WTC11 (cell line): ENCODE results near the gene PPP1R1A. TPM values are rescaled to one million over a fixed set of nuclear protein-coding genes. Genes with fewer than 3 reads are reported as not detected.

Experiments used
- ATAC-seq: fragments of 200-7000 bp; cut with Tn5 transposase; 2 replicates; pipeline ENCODE4 v1.10.0; 2021; ENCODE audit warnings: mild to moderate bottlenecking, moderate library complexity
- CTCF ChIA-PET: fragments of 300-600 bp; sonication (Branson Sonifier 250); formaldehyde crosslinking; loops from one replicate; lab custom pipeline; 2021; ENCODE audit warnings: antibody characterized with exemption; lab: Charles Lee
- POLR2A ChIA-PET: fragments of 350-600 bp; sonication (Branson Sonifier 250); formaldehyde crosslinking; loops from one replicate; lab custom pipeline; 2021; ENCODE audit warnings: antibody characterized with exemption; lab: Charles Lee
- DNase-seq: peaks from one replicate; pipeline ENCODE4 v3.0.0; 2021; ENCODE audit warnings: low spot score
- H3K27ac Mint-ChIP-seq: 2 replicates; pipeline ENCODE4 v1.8.0; 2021; ENCODE audit warnings: mixed read lengths
- H3K27me3 Mint-ChIP-seq: 2 replicates; pipeline ENCODE4 v1.8.0; 2021; ENCODE audit warnings: low read depth, mild to moderate bottlenecking, moderate library complexity, mixed read lengths
- H3K36me3 Mint-ChIP-seq: 2 replicates; pipeline ENCODE4 v1.8.0; 2021; ENCODE audit warnings: mixed read lengths
- H3K4me1 Mint-ChIP-seq: 2 replicates; pipeline ENCODE4 v1.8.0; 2022; ENCODE audit warnings: mixed read lengths
- H3K4me3 Mint-ChIP-seq: 2 replicates; pipeline ENCODE4 v1.8.0; 2021; ENCODE audit warnings: mild to moderate bottlenecking, moderate library complexity, mixed read lengths
- H3K9me3 Mint-ChIP-seq: 2 replicates; pipeline ENCODE4 v1.8.0; 2021; ENCODE audit warnings: mixed read lengths
- ARID4B ChIP-seq: sonication (generic); formaldehyde crosslinking; IDR thresholded peaks from 2 replicates; pipeline ENCODE4 v1.8.0; 2023; ENCODE audit warnings: missing genetic modification reagents, mild to moderate bottlenecking, borderline replicate concordance
- ATF1 ChIP-seq: sonication (generic); formaldehyde crosslinking; IDR thresholded peaks from 2 replicates; pipeline ENCODE4 v1.8.1; 2023; ENCODE audit warnings: mild to moderate bottlenecking, moderate library complexity, missing genetic modification reagents
- ATF6 ChIP-seq: sonication (generic); formaldehyde crosslinking; IDR thresholded peaks from 2 replicates; pipeline ENCODE4 v1.8.1; 2023; ENCODE audit warnings: mild to moderate bottlenecking, missing genetic modification reagents
- CBFB ChIP-seq: sonication (generic); formaldehyde crosslinking; IDR thresholded peaks from 2 replicates; pipeline ENCODE4 v1.8.1; 2022; ENCODE audit warnings: mild to moderate bottlenecking, low read depth, missing genetic modification reagents
- CREM ChIP-seq: sonication (generic); formaldehyde crosslinking; IDR thresholded peaks from 2 replicates; pipeline ENCODE4 v1.8.1; 2022; ENCODE audit warnings: mild to moderate bottlenecking, missing genetic modification reagents, moderate library complexity
- CTCF ChIP-seq: fragments of 200-600 bp; IDR thresholded peaks from 2 replicates; pipeline ENCODE4 v1.8.0; 2022; ENCODE audit warnings: antibody characterized with exemption
- GABPB1 ChIP-seq: sonication (generic); formaldehyde crosslinking; IDR thresholded peaks from 2 replicates; pipeline ENCODE4 v1.8.1; 2023; ENCODE audit warnings: mild to moderate bottlenecking, missing genetic modification reagents
- JAZF1 ChIP-seq: fragments of 250-450 bp; sonication (Bioruptor Pico); IDR thresholded peaks from 2 replicates; pipeline ENCODE4 v1.9.0; 2021; ENCODE audit warnings: moderate library complexity, mild to moderate bottlenecking, inconsistent platforms
- KAT7 ChIP-seq: sonication (generic); formaldehyde crosslinking; IDR thresholded peaks from 2 replicates; pipeline ENCODE4 v1.8.1; 2023; ENCODE audit warnings: missing genetic modification reagents, mild to moderate bottlenecking, borderline replicate concordance
- MLX ChIP-seq: sonication (generic); formaldehyde crosslinking; IDR thresholded peaks from 2 replicates; pipeline ENCODE4 v1.8.1; 2023; ENCODE audit warnings: mild to moderate bottlenecking, missing genetic modification reagents, moderate library complexity
- NR3C1 ChIP-seq: sonication (generic); formaldehyde crosslinking; conservative IDR thresholded peaks from 2 replicates; pipeline ENCODE4 v1.8.1; 2023; ENCODE audit warnings: low read depth, mild to moderate bottlenecking, missing genetic modification reagents
- PRRX2 ChIP-seq: fragments of 250-450 bp; sonication (Bioruptor Pico); IDR thresholded peaks from 2 replicates; pipeline ENCODE4 v1.8.0; 2021; ENCODE audit warnings: mild to moderate bottlenecking
- RORB ChIP-seq: fragments of 250-450 bp; sonication (Bioruptor Pico); IDR thresholded peaks from 2 replicates; pipeline ENCODE4 v1.9.0; 2021; ENCODE audit warnings: mild to moderate bottlenecking
- SMAD3 ChIP-seq: sonication (generic); formaldehyde crosslinking; IDR thresholded peaks from 2 replicates; pipeline ENCODE4 v1.8.0; 2022; ENCODE audit warnings: missing genetic modification reagents, mild to moderate bottlenecking, borderline replicate concordance
- TP53 ChIP-seq: sonication (generic); formaldehyde crosslinking; IDR thresholded peaks from 2 replicates; pipeline ENCODE4 v1.8.1; 2023; ENCODE audit warnings: mild to moderate bottlenecking, missing genetic modification reagents
- ZNF281 ChIP-seq: sonication (generic); formaldehyde crosslinking; IDR thresholded peaks from 2 replicates; pipeline ENCODE4 v1.8.0; 2023; ENCODE audit warnings: mild to moderate bottlenecking, missing genetic modification reagents
- ZNF396 ChIP-seq: fragments of 250-450 bp; sonication (Bioruptor Pico); IDR thresholded peaks from 2 replicates; pipeline ENCODE4 v1.8.0; 2021; ENCODE audit warnings: mild to moderate bottlenecking, moderate library complexity, borderline replicate concordance
- ZNF416 ChIP-seq: fragments of 250-450 bp; sonication (Bioruptor Pico); IDR thresholded peaks from 2 replicates; pipeline ENCODE4 v1.9.0; 2021; ENCODE audit warnings: mild to moderate bottlenecking, inconsistent platforms
- ZNF512 ChIP-seq: sonication (generic); formaldehyde crosslinking; IDR thresholded peaks from 2 replicates; pipeline ENCODE4 v1.8.1; 2022; ENCODE audit warnings: missing genetic modification reagents, borderline replicate concordance
- ZSCAN18 ChIP-seq: fragments of 250-450 bp; sonication (Bioruptor Pico); IDR thresholded peaks from 2 replicates; pipeline ENCODE4 v2.1.2; 2022; ENCODE audit warnings: mild to moderate bottlenecking, moderate library complexity
- total RNA-seq: library from RNA; stranded (reverse); gene quantifications from 3 replicates; pipeline ENCODE4 v1.2.3, GENCODE V29; 2021

PPP1R1A gene
- total RNA-seq, 1 experiment from 2014 or later = 13.1 TPM

GRCh38 chr12:54608769-54609168, 20.3 kb upstream of the PPP1R1A start:
- no peak for ATAC-seq
- no peaks in the 10 kb centered on the region for H3K36me3 Mint-ChIP-seq
- H3K27me3 Mint-ChIP-seq = peaks cover 77% of the 10 kb centered on the region
- POLR2A ChIA-PET = no interaction called here
- H3K4me1 Mint-ChIP-seq = 0 out of 2 replicates have a peak, but pooled peaks cover 4% of the 10 kb centered on the region
- no peak overlapping the region for H3K27ac Mint-ChIP-seq
- no peak for DNase-seq
- H3K4me3 Mint-ChIP-seq = no peak overlapping the region
- H3K9me3 Mint-ChIP-seq = no peaks in the 10 kb centered on the region
- CTCF ChIA-PET = interaction anchor here (0.9 to 2.3 kb wide), 4 partner anchors 12 to 82 kb away, joined by 3 to 10 read pairs (median 4); no protein-coding TSS in a partner anchor
- TF ChIP-seq CBFB (CRISPR knock-in tag) (no peak), ZNF396 (no peak), CREM (no peak), GABPB1 (CRISPR knock-in tag) (no peak), ARID4B (CRISPR knock-in tag) (no peak), KAT7 (no peak), SMAD3 (CRISPR knock-in tag) (no peak), PRRX2 (CRISPR knock-in tag) (no peak), TP53 (CRISPR knock-in tag) (no peak), JAZF1 (CRISPR knock-in tag) (no peak)

- H3K4me1 Mint-ChIP-seq = peaks cover 4% of the 10 kb centered on the region; the same call in 1 of the 2 replicates
- ChIA-PET POLR2A (no interaction called here), CTCF (interaction anchor here (0.9 to 2.3 kb wide), 4 partner anchors 12 to 81 kb away, joined by 3 to 10 read pairs (median 4); no protein-coding TSS in a partner anchor)
- no peak overlapping the region for H3K4me3 Mint-ChIP-seq
- H3K36me3 Mint-ChIP-seq = no peaks in the 10 kb centered on the region
- no peaks in the 10 kb centered on the region for H3K9me3 Mint-ChIP-seq
- ATAC-seq (no peak), DNase-seq (no peak)
- no peak overlapping the region for H3K27ac Mint-ChIP-seq
- peaks cover 71% of the 10 kb centered on the region for H3K27me3 Mint-ChIP-seq
- TF ChIP-seq ZNF416 (CRISPR knock-in tag) (no peak), ATF6 (CRISPR knock-in tag) (no peak), RORB (CRISPR knock-in tag) (no peak), NR3C1 (CRISPR knock-in tag) (no peak), ZNF281 (CRISPR knock-in tag) (no peak), CTCF (no peak), MLX (no peak), ZSCAN18 (no peak), ZNF512 (no peak), ATF1 (no peak)
Measured at GRCh38 chr12:54608156-54608555, 19.7 kb upstream of the PPP1R1A start.
